GM21423 (cell line): Measurements from ENCODE around the gene ZNF792.
"Not testable (repeated sequence)": the region's sequence is repeated elsewhere in the genome, so short reads cannot be mapped to it uniquely, and the experiment has no call there.

ENCODE experiments used
- ATAC-seq: cut with Tn5 transposase; IDR thresholded peaks from one replicate; pipeline ENCODE4 v1.9.1; 2021; ENCODE audit warnings: mild to moderate bottlenecking, moderate library complexity; ENCODE audit not compliant: unreplicated experiment

ZNF792 gene

DNA sequence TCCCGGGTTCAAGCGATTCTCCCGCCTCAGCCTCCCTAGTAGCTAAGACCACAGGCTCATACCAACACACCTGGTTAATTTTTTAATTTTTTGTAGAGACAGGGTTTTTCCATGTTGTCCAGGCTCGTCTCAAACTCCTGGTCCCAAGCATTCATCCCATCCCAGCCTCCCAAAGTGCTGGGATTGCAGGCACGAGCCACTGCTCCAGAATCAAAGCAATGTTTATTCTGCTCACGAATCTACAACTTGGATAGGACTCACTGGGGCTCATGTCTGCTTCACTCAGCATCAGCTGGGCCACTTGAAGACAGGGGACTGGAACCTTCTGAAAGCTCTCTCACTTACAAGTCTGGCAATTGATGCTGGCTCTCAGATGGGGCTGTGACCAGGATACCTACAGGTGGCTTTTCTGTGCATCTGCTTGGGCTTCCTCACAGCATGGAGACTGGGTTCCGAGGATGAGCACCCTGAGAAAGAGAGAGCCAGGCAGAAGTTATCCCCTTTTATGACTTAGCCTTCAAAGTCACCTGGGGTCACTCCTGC is 8.2 kb upstream of the ZNF792 start:
- no peak for ATAC-seq

- not testable (repeated sequence) for ATAC-seq
These were observed 6.3 kb upstream of the ZNF792 start for GRCh38 chr19:34970185-34970780.

DNA sequence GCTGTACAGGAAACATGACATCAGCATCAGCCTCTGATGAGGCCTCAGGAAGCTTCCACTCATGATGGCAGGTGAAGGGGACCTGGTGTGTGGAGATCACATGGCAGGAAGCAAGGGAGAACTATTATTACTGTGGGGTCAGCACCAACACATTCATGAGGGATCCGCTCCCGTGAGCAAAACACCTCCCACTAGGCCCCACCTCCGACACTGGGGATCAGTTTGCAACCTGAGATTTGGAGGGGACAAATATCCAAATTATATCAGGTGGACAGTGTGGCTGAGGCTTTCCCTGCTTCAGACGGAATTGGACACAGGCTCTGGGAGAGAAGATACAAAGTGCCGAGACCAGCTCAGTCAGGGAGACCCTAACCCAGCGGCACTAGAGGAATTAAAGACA is 5.7 kb upstream of the ZNF792 start:
- no peak for ATAC-seq

GRCh38 chr19:34967551-34967950 is 3.5 kb upstream of the ZNF792 start:
- no peak for ATAC-seq

DNA sequence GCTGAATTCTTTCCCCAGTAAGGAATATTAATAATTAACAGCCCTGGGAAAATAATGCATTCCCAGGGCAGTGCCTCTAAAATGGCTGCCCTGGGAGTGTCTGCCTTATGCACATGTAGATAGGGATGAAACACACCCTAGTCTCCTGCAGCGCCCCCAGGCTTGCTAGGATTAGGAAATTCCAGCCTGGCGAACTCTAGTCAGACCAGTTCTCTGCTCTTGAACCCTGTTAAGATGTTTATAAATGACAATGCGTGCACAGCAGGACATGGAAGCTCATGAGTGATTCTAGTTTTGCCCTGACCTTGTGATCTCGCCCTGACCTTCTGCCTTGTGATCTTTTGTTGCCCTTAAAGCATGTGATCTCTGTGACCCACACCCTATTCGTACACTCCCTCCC is 1.5 kb upstream of the ZNF792 start:
- not testable (repeated sequence) for ATAC-seq

GRCh38 chr19:34964598-34964997 is 569 bp upstream of the ZNF792 start:
- ATAC-seq: no peak

DNA sequence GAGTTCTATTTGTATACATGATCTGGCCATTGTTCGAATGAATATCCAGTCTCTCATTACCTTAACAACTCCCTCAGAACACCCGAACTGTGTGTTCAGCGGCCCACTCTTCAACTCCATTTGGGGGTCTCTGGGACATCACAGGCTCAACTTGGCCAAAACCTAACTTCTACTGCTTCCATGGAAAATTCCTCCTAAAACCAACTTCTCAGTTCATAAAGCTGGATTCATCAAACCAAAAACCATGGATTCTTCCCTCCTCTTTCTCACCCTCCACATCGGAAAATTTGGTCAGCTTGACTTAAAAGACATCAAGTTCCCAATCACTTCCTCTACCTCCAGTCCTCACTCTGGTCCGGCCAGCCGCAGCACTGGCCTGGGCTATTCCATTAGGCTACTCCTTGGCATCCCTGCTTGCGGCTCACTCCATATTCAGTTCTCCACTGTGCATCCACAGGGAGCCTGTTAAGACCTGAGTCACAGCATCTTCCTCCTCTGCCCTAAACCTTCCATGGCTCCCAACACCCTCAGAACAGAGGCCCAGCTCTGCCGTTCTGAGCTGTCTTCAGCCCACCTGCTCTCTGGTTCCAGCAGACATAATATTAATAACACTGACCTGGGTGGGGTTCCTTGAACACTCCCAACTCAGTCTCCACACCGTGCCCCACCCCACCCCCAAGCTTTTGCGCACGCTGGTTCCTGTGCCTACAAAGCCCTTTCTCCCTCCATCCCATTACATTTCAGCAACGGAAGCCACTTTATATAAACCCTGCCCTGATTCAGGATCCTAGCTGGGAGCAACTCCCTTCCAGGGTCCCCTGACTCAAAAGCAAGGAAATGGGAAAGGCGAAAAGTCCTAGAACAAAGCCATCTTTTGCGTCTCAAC is 1.1 kb downstream of the ZNF792 start:
- ATAC-seq: no peak

DNA sequence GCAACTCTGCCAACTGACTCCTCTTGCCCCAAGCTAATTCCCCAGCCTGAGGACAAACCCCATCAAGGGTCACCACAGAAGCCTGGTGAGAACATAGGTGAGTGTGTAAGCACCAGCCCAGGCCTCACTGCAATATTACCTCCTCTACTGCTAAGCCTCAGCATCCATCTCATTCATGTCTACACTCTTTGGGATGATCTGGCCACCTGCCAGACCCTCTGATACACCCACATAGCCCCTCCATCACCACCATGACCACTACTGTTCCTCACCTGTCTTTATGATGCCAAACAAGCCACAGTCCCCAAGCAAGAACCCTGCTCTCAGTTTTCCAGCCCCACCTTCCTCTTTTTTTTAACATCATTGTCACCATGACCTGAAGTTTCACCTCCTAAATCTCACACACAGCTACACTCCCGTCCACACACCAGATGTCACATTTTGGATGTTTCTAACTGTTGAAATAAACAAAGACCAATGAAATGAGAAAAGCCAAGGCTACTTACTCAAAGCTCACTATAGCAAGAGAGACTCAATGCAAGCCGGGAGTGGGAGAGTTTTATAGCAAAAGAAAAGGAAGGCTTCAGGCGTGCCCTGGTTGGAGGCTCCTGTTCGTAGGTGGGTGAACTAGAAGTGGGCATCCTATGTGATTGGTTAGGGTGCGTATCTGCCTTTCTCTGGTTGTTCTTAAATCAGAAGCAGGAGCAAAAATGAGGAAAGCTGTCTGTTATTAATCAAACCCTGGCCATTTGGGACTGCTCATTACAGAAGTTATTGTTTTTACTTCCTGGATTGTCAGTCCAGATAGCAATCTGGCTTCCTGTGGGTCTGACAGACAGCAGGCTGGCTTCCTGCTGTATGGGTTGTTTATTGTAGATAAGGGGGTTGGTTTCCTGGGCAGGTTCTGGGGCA is 2.0 kb downstream of the ZNF792 start:
- no peak for ATAC-seq

DNA sequence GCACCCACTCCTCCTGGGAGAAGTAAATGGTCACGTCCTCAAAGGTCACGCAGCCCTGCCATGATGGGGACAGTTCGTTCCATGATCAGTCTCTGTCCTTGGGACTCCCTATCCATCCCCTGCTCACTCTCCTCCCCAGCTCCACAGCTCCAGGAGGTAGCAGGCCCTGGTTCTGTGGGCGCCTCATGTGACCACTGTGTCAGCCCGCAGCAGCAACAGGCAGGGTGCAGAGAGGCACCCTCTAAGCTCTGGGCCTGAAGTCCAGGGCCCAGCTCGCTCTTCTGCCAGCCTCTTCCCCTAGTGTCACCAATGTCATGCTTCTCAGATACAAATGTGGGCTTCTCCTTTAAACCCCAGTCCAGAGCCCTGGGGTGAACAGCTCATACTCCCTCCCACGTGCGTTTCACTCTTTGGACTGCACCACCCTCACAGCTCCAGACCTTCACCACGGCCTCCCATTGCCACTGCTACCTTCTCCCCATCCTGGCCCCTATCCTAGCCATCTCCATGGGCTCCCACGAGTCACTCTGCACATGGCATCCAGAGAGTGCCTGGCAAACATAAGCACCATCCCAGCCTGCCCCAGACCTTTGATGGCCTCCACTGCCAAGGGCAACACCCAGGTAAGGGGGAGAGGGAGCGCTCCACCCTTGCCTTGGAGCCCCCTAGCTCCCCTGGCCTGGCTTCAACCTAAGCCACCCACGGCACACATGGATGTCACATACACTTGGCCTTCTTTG is 2.9 kb downstream of the ZNF792 start:
- ATAC-seq: no peak

- no peak for ATAC-seq
These were observed 3.8 kb downstream of the ZNF792 start for GRCh38 chr19:34960103-34960805.

DNA sequence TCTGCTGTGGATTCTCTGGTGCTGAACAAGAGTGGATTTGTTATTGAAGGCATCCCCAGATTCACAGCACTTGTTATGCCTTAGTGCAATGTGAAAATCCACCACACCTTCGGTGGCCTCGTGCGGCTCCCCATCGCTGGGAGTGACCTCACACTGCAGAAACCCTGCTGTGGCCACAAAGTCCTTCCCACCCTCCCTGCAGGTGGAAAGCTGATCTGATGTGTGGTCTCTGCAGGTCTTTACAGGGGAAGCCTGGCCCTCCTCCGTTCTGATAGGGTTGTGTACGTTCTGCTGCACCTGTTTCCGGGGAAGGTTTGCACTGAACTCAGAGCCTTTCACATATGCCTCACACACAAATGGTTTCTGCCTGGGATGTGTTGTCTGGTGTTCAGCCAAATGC is 5.0 kb downstream of the ZNF792 start:
- ATAC-seq: no peak

GRCh38 chr19:34957830-34958751 is 5.9 kb downstream of the ZNF792 start:
- no peak for ATAC-seq

DNA sequence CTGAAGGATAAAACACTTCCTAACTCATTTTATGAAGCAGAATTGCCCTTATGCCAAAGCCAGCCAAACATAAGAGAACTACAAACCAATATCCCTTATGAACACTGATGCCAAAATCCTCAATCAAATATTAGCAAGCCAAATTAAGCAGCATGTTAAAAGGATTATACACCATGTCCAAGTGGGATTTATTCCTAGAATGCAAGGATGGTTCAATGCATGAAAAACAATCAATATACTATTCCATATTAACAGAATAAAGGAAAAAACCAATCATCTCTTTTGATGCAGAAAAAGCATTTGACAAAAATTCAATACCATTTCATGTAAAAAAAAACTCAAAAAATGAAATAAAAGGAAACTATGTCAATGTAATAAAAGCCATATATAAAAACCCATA is 10.9 kb downstream of the ZNF792 start:
- no peak for ATAC-seq

GRCh38 chr19:34943861-34944573 is 20.0 kb downstream of the ZNF792 start:
- ATAC-seq: no peak

GRCh38 chr19:34938886-34939285 is 25.1 kb downstream of the ZNF792 start:
- no peak for ATAC-seq

- no peak for ATAC-seq
These were observed 27.8 kb downstream of the ZNF792 start for GRCh38 chr19:34936184-34936583.

- ATAC-seq: no peak
These were observed 31.5 kb downstream of the ZNF792 start for GRCh38 chr19:34932494-34932893.
